Peyer's patch (tissue), 4 donors: ENCODE data around the gene CDKN1A.

Experiments
- POLR2A ChIP-seq, 2 donors: fragments of 450-650 bp; IDR thresholded peaks; one replicate each; pipeline ENCODE4 v1.5.1; 2017; ENCODE audit warnings: antibody characterized with exemption in 2 of 2, mild to moderate bottlenecking in 2 of 2, moderate library complexity in 2 of 2
- TF ChIP-seq, protein P1 (sequence below), 6 experiments: fragments of 450-650 bp in 4 of 6; fragments of 200-600 bp in 2 of 6; sonication (generic) in 1 of 6; IDR thresholded peaks; one replicate each; pipeline ENCODE4 v1.5.1; 2017 to 2019; ENCODE audit warnings: antibody characterized with exemption in 6 of 6, mild to moderate bottlenecking in 3 of 6, moderate library complexity in 1 of 6

DNA sequence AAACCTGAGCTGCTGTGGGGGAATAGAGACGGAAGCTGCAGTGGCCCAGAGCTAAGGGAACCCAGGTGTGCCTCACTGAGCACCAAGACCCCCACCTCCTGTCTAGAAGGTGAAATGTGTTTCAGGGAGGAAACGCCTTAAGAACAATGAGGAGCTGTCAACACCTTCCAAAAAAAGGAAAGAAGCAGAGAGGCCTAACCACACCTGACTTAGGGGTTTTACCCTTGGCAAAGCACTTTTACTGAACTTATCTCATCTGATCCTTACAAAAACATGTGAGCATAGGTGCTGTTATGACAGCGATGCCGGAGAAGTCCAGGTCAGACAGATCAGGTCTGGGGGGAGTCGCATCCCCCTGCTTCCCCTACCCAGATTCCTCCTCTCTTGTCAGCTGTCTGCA, 16.1 kb upstream of the CDKN1A start:
- TF ChIP-seq, protein P1, sequence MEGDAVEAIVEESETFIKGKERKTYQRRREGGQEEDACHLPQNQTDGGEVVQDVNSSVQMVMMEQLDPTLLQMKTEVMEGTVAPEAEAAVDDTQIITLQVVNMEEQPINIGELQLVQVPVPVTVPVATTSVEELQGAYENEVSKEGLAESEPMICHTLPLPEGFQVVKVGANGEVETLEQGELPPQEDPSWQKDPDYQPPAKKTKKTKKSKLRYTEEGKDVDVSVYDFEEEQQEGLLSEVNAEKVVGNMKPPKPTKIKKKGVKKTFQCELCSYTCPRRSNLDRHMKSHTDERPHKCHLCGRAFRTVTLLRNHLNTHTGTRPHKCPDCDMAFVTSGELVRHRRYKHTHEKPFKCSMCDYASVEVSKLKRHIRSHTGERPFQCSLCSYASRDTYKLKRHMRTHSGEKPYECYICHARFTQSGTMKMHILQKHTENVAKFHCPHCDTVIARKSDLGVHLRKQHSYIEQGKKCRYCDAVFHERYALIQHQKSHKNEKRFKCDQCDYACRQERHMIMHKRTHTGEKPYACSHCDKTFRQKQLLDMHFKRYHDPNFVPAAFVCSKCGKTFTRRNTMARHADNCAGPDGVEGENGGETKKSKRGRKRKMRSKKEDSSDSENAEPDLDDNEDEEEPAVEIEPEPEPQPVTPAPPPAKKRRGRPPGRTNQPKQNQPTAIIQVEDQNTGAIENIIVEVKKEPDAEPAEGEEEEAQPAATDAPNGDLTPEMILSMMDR (IDR thresholded peaks at IDR 0.05) = no peak
- TF ChIP-seq POLR2A (IDR thresholded peaks at IDR 0.05) = no peak
